Skeletal muscle cell (primary cell): ENCODE data around the gene FBXL7.
A peak's percentile ranks its signal among the peaks of the same experiment; 100 is the strongest.

Experiments used
- DNase-seq: peaks from one replicate; pipeline ENCODE4 v3.0.0-alpha.2; 2010; ENCODE audit warnings: low read depth
- H3K4me3 ChIP-seq: 2 replicates; pipeline ENCODE4 v1.5.1; 2011; ENCODE audit warnings: low read depth, mild to moderate bottlenecking, control low read depth, low read length, moderate library complexity

FBXL7 gene

GRCh38 chr5:15500325-15501001 lies 483 bp downstream of the FBXL7 start:
- H3K4me3 ChIP-seq = peak overlapping the region; percentile 90
- DNase-seq = no peak

DNA sequence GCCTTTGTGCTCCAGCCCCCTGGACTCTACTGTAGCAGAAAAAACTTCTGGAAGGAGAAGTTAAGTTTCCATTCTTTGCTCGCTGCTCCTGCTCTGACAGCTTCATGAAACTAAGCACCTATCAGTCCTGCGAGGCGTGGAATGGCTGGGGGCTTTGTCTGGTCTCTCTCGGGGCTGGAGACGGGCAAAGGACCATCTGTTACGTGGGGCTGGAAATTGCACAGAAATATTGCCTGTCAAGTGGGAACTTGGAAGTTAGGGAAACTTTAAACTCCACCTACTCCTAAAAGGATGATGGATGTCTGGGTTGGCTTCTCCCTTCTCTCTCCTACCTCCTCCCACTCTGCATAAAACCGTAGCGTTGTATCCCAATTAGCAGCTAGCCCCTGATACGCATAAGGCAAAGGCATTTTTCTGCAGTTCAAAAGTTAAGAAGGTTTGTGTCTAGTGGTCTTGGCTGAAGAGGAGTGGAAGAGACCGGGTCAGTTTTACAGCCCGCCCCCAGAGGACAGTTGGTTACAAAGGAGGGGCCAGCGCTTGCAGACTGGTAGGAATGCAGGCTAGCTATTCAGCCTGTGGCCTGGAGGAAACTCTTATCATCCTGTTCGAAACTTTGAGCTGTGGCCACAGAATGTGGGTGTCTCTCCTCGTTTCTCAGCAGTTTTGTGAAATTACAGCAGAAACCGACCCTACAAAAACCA lies 1.3 kb downstream of the FBXL7 start:
- DNase-seq = peak; percentile 52
- H3K4me3 ChIP-seq = peak overlapping the region; percentile 90

- peak overlapping the region; percentile 90 for H3K4me3 ChIP-seq
- no peak for DNase-seq
Measured at GRCh38 chr5:15502208-15502607, 2.2 kb downstream of the FBXL7 start.

DNA sequence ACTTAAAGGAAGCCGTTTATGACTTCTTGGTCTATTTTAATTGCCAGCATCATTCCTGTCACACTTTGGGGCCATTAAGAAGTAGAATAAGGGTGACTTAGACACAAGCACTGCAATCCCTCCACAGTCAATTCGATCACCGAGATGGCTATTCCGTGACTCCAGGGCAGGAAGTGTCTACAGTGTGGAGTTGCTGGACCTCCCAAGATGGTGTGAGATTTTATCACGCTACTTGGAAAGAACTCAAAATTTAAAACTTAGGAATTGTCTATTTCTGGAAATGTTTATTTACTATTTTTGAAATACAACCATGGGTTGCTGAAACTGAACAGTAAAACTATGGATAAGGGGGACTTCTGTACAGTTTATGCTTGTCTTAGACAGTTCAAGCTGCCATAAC lies 6.2 kb downstream of the FBXL7 start:
- no peak for DNase-seq
- no peak overlapping the region for H3K4me3 ChIP-seq

GRCh38 chr5:15506897-15507296 lies 6.9 kb downstream of the FBXL7 start:
- no peak overlapping the region for H3K4me3 ChIP-seq
- no peak for DNase-seq

DNA sequence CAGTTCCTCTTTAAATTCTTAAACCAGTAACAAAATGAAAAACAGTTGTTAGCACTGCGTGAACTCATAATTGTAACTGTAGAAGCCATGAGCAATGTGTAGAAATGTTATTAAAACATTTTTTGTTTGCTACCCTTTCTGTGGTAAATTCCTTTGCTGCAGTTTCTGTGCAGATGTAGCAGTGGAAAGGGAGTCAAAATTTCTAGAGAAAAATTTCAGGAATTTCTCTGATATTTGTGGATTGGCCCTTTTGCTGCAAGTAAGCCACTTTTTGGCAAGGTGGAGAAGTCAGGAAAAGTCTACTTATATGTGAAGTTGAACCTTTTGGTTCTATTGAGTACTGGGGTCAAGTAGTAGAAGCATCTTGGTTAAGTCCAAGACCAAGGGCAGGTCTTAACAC lies 10.1 kb downstream of the FBXL7 start:
- no peak overlapping the region for H3K4me3 ChIP-seq
- DNase-seq = no peak

- H3K4me3 ChIP-seq = no peak overlapping the region
- no peak for DNase-seq
Measured at GRCh38 chr5:15510831-15511230, 10.9 kb downstream of the FBXL7 start.

DNA sequence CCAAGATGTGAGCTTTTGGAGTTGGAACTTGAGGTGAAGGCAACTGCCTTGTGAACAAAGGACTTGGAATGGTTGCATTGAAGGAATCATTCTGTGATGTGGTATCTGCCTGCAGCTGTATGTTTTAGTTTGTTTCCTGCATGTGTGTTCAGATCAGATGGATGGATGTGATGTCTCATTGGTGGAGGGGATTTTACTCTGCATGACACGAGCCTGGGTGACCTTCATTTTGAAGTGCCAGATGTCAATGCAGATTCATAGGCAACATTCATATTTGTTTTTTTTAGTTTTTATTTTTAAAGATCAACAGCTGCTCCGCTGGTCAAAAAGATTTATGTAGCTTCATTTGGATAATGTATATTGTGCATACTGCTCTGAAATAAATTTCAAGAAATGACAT lies 13.5 kb downstream of the FBXL7 start:
- no peak for DNase-seq
- no peak overlapping the region for H3K4me3 ChIP-seq

DNA sequence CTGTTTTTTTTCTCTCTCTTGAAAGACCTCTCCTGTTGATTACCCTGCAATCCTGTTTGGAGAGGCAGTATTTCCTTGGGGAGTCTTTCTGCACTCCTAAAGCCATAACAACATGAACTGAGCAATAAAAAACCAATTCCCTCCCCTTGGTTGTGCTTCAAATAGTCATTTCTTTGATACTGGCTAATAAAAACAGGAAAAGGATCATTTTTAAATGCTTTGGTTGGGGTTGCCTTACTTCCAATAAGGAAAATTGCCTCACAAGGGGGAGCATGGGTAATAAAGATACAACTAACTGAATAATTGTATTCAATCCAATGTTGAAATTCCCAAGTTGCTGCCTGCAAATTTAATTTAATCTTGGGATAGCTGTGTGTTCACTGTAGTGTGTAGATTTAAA lies 13.9 kb downstream of the FBXL7 start:
- H3K4me3 ChIP-seq = no peak overlapping the region
- no peak for DNase-seq

GRCh38 chr5:15515229-15515628 lies 15.2 kb downstream of the FBXL7 start:
- no peak for DNase-seq

GRCh38 chr5:15516486-15516885 lies 16.5 kb downstream of the FBXL7 start:
- H3K4me3 ChIP-seq = no peak overlapping the region
- DNase-seq = no peak

More at GRCh38 chr5:15515229-15515628, 15.2 kb downstream of the FBXL7 start:
- no peak overlapping the region for H3K4me3 ChIP-seq

DNA sequence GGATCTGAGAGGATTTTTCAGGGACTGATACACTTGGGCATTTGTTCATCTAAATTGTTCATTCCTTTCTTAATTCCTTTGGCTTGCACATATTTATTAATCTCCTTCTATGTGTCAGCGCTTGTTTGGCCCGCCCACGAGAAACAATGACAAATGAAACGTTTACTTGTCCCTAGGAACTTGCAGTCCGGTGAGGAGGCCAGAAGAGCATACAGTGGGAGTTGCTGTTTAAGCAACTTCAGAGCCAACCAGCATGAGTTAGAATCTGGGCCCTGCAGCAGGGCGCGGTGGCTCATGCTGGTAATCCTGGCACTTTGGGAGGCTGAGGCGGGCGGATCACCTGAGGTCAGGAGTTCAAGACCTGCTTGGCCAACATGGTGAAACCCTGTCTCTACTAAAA lies 18.8 kb downstream of the FBXL7 start:
- DNase-seq = no peak
- H3K4me3 ChIP-seq = no peak overlapping the region

DNA sequence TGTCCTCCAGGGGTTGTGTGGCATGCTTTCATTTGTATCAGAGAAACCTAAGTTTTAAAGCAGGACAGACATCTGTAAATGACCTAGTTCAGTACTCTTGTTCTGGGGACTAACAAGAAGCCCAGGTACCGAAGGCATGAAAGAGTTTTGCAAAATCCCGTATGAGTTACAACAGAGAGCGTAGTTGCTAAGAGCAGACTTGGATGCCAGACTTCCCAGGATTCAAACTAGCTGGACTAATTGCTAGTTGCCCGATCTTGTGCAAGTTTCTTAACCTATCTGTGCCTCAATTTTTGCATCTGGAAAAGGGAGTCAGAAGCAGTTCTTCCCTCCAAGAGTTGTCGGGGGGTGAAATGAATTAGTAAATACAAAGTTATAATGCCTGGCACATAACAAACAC lies 20.9 kb downstream of the FBXL7 start:
- no peak overlapping the region for H3K4me3 ChIP-seq
- no peak for DNase-seq

DNA sequence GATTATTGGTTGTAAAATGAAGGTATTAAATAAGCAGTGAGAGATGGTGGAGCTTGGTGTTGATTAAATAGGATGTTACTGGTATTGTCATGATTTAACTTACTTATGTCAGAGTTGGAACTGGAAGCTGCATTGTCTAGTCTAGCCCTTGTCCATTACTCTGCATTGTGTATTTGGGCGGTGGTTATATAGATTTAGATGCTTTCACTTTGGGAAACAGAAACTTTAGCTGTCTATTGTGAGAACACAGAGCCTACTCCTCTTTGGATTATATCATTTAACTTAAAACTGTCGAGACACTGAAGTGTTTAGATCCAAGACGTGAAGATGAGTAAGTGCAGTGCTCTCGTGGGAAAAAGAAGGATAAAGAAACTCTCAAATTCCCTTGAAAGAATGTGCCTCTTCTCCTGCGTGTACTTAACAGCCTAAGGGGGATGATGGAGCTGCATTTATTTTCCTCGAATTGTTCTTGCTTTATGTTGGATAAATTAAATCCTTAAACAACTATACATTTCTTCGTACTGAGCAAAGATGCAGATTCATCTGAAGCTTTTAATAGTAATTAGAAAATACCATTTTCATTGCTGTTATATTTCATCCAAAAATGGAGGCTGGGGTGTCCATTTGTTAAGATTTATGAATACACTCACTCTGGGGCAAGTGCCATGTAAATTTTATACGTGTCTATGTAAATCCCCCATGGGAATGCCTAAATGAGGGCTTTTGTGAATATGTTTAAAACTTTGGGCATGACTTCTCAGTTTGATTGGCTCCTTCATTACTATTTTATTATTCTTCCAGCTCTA lies 21.6 kb downstream of the FBXL7 start:
- H3K4me3 ChIP-seq = peak overlapping the region; percentile 24
- DNase-seq = no peak

DNA sequence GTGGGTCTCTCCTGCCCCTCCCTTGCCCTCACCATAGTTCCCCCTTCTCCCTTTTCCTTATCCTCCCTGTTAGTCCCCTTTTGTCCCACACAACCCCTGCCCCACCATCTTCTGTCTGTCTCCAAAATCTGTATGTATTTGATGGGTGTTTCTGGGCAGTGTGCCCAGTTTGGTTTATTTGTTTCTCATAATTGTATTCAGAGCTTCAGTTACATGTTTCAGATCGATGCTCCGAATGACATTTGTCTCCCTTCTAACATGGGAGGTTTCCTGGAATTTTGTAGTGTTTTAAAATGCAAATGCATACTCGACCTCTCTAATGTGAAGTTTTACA lies 22.2 kb downstream of the FBXL7 start:
- no peak for DNase-seq
- H3K4me3 ChIP-seq = no peak overlapping the region

GRCh38 chr5:15524712-15525111 lies 24.7 kb downstream of the FBXL7 start:
- no peak for DNase-seq
- H3K4me3 ChIP-seq = no peak overlapping the region

GRCh38 chr5:15525703-15526275 lies 25.8 kb downstream of the FBXL7 start:
- H3K4me3 ChIP-seq = no peak overlapping the region
- no peak for DNase-seq

DNA sequence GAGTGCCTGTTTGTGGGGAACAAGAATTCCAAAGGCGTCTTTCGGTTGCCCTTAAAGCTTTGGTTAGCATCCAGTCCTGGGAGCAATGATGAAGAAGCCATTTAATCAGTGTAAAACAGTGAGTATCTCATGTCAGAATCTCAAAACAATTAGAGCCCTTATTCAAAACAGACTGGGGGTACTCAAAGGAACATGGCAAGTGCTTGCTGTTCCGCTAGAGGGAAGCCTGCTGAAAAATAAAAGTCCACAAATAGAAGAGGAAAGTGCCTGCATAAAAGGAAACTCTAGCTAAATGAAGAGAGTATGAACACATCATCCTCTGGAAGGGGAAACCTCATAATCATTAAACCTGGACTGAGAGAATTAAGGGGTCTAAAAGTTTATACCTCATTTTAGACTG lies 26.4 kb downstream of the FBXL7 start:
- H3K4me3 ChIP-seq = no peak overlapping the region
- DNase-seq = no peak

DNA sequence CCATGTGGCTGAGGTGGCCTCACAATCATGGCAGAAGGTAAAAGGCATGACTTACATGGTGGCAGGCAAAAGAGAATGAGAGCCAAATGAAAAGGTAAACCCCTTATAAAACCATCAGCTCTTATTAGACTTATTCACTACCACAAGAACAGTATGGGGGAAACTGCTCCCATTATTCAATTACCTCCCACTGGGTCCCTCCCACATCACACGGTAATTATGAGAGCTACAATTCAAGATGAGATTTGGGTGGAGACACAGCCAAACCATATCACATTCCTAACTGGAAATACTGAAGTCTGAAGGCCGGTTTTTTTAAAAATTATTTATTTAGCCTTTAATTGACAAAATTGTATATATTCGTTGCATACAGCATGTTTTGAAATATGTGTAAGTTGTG lies 28.5 kb downstream of the FBXL7 start:
- H3K4me3 ChIP-seq = no peak overlapping the region
- DNase-seq = no peak

DNA sequence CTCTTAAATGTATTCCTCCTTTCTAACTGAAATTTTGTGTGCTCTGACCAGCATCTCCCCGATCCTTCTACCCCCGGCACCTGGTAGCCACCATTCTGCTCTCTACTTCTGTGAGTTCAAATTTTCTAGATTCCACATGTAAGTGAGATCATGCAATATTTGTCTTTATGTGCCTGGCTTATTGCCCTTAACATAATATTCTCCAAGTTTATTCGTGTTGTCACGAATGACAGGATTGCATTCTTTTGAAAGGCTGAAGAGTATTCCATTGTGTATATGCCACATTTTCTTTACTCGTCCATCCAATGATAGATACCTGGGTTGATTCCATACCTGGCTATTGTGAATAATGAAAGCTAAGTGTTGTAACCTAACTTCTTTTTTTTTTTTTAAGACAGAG lies 29.0 kb downstream of the FBXL7 start:
- no peak overlapping the region for H3K4me3 ChIP-seq
- no peak for DNase-seq
